Stimulated activated CD8-positive, alpha-beta memory T cell treated with anti-CD3 and anti-CD28 coated beads, Interleukin-12 subunit alpha, Interleukin-12 subunit beta, amount 100 ng/mL, for 4 hours (primary cell): Measurements from ENCODE around the gene HOXD4.

Source experiments
- DNase-seq: peaks from one replicate; pipeline ENCODE4 v3.0.0-alpha.2; 2020; ENCODE audit warnings: low read depth

HOXD4 gene

GRCh38 chr2:176126929-176127773, 24.2 kb upstream of the HOXD4 start:
- peak; percentile 25 for DNase-seq

DNA sequence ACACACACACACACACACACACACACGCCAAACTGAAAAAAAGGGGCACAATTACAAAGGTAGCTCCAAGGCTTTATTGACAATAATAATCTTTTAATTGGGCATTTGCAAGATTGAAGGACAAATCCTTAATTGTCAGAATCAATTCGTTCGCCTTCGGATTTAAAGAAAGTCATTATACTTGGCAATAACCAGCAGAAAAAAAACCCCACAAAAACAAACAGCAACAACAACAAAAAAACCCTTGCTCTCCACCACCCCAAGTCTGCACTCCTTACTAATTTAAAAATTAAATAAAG, 23.6 kb upstream of the HOXD4 start:
- DNase-seq, result no peak

DNA sequence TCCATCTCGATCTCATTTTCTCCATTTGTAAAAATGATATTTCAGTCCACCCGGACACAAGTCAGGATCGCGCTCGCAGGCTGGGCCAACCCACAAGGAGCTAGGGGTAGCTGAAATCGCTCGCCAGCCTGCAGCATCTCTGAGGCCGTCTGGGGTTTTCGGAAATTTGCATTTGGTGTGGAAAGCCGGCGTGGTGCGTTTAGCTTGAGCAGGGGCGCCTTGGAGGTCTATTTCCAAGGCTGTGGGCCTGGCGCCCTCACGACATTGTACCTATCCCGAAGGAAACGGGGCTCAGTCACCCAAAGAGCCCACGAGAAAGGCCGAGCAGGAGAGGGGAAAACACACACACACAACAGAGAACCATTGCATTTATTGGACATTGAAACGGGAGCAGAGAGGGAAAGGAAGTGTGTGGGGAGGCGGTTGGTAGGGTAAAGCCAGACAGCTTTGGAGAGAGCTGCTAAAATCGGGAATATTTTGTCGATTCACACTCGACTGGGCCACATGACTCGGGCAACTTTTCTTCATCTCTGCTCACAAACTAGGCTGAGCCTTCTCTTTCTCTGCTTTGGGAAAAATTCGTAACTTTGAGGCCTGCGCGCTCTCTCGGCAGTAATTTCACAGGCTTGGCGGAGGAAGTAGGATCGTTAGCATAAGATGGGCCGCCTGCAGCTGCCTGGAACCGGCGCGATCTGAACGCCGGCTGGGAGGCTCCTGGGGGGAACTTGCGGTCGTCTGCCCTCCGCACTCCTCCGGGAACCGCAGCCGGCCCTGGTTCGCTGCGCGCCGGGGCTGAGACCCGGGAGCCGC, 23.0 kb upstream of the HOXD4 start:
- no peak for DNase-seq

DNA sequence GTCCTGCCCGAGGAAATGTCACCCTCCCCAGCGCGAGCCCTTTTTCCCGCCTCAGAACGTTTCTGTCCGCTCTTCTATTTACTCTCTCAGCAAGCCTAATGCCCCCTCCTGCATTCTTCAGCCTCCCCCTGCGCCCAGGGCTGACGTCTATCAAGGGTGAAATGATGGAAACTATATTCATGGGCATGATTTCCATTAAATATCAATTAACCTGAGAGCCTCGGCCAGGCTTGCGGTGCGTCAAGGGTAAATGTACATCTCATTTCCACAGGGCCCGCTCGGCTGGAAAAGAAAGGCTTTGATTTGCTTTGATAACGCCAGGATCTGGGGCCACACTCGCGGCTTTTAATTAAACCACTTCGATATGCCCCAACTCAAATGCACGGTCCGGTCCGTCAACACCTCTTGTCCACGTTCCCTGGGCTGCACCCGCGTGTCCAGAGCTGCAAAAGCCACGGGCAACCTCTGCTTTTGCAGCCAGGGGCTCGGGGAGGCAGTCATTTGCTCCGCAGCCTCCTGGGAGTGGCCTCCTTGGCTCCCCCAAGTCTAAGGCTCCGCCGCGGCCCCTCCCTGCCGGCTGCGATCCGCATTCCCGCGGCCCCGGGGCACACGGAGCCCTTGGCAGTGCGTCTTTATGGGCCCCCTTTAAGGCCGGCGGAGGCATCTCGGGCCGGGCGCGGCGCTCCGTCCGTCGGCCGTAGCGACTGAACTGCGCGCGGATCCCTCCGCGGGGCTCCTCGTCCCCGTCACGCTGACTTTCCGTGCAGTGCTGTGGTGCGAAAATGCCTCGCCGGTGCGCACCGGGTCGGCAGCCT, 22.2 kb upstream of the HOXD4 start, which contains the start of gene HOXD8:
Gene HOXD8 (plus strand): TSS at position 724 of the 815 bp plus-strand sequence. CDS start 662 bp downstream, outside the sequence.
- no peak for DNase-seq

DNA sequence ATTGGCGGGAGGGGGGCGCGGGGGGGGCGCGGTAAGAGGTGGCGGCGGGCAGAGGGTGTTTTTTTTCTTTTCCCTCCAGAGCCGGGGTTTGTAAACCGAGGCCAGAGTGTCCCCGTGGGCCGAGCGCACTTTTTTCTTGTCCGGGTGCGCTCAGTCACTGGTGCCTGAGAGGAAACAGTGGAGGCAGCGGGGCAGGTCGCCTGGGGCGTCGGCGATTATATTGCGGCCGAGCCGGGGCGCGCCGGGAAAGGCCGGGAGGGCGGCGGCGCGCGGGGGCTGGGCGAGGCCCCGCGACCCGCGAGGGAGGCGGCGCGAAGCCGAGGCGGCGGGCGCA, 21.6 kb upstream of the HOXD4 start:
- DNase-seq, result no peak

DNA sequence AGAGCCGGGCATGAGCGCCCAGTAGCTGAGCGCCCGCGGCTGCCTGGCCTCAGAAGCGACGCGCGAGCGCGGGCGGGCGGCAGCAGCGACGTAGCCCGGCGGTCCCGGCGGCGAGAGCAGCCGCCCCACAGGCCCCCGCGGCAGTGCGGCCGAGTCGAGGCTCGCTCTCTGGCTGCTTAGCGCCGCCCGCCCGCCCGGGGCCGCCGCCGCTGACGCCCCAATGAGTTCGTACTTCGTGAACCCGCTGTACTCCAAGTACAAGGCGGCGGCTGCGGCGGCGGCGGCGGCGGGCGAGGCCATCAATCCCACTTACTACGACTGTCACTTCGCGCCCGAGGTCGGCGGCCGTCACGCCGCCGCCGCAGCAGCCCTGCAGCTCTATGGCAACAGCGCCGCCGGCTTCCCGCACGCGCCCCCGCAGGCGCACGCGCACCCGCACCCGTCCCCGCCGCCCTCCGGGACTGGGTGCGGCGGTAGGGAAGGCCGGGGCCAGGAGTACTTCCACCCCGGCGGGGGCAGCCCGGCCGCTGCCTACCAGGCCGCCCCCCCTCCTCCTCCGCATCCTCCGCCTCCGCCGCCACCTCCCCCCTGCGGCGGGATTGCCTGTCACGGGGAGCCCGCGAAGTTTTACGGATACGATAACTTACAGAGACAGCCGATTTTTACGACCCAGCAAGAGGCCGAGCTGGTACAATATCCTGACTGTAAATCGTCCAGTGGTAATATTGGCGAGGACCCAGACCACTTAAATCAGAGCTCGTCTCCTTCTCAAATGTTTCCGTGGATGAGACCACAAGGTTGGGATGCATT, 21.0 kb upstream of the HOXD4 start:
- DNase-seq, result no peak

DNA sequence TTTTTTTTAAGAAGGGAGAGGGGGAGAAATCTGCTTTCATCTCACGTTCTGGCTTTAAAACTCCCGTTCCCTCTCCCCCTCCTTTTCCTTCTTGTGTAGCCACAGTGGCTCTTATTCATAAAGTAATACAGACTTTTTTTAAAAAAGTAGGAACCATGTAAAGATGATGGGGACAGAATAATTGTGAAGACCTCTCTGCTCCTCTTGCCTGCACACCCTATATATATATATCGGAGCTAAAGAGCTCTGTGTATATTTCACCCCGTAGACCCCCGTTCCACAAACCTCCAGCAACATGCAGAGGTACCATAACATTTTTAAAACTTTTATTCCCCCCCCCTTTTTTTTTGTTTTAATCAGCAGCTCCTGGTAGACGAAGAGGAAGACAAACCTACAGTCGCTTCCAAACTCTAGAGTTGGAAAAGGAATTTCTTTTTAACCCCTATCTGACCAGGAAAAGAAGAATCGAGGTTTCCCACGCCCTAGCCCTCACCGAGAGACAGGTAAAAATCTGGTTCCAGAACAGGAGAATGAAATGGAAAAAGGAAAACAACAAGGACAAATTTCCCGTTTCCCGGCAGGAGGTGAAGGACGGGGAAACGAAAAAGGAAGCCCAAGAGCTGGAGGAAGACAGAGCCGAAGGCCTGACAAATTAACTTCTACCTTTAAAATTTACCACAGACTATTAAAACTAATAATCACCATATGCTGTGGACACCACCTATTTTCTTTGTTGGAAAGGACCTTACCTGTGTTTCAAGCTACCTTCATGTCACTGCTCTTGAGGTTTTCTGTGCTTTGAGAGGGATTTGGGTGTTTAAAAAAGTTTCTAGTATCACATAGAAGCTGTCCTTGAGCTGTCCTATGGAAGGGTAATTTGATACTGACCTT, 20.1 kb upstream of the HOXD4 start:
- no peak for DNase-seq

DNA sequence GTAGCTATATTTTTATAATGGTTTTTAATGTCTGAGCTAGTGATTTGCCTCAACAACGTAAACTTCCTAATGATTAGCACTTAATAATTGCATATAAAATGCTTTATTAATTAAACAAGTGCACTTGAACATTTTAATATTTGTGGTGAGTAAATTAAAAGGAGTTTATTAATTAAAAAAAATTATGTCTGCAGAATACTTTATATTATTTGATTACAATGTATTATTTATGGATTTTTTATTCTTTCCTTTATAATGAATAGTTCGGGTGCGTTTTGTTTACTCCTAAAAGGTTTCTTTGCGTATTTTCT, 19.5 kb upstream of the HOXD4 start:
- no peak for DNase-seq

GRCh38 chr2:176132205-176133171, 18.9 kb upstream of the HOXD4 start:
- no peak for DNase-seq

DNA sequence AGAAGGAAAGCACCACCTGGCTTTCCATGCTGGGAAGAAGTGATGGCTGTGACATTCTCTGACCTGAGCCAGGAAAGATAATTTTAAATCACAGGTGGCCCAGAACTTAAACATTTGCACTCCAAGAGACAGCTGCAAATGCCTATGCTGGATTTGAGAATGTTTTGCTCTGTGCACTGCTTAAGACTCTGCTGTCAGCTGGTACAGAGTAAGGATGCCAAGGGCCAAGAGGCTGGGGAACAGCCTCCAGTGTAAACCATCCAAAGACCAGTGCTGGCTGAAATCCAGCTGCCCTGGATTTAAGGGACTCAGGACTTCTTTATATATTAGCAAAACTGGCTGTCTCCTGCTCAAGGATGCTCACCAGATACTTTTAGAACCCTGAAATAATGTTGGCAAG, 18.0 kb upstream of the HOXD4 start:
- DNase-seq, result no peak

DNA sequence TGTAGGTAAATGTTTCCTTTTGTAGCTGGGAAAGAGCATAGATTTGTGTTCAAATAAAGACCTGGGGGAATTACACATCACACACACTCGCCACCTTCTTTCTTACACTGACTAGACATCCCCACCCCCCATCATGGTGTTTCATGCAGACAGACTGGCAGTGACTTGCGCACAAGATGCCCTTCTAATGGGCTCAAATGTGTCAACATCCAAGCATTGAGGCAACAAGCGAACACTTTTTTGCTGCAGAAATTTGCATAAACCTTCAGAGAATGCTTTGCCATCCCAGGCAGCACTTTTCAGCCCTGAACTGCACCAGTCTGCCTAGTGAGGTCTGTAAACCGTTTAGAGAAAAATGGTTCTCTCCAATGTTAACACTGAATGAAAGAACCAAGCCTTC, 17.3 kb upstream of the HOXD4 start:
- DNase-seq, result no peak

- no peak for DNase-seq
These were observed 16.3 kb upstream of the HOXD4 start for GRCh38 chr2:176135035-176135440.

- no peak for DNase-seq
These were observed 14.7 kb upstream of the HOXD4 start for GRCh38 chr2:176136374-176137251.

- no peak for DNase-seq
These were observed 14.1 kb upstream of the HOXD4 start for GRCh38 chr2:176137252-176137580.

- no peak for DNase-seq
These were observed 13.4 kb upstream of the HOXD4 start for GRCh38 chr2:176137906-176138305.

GRCh38 chr2:176138526-176138922, 12.8 kb upstream of the HOXD4 start:
- DNase-seq, result no peak

DNA sequence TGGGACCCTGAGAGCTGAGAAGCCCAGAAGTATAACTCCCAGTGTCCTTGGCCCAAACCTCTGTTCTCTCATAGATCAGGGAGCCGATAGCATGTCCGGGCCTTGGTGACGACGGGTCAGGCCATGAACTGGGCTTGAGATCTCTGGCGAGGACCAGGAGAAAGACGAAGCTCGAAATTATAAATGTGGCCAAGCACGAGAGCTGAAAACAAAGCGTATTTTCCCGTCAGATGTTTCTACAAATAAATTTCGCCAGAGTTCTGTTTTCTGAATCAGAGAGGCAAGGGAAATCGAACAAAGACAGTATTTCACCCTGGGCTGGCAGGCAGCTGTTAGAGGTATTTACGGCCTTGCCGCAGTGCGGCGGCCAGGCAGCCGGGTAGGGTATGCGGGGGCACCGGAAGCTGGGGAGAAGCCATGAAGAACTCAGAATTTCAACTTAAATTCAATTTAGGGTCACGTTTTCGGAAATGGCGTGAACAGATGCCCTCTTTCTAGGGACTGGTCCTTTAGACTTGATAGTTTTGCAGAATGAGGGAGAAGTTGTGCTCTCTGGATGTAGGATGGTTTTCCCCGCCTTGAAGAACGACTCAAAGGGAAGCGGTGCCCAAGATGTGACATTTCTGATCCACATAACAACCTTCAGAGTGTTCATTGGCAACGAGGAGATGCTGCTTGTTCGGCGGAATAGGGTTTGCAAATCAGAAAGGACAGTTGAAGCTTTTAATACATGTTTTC, 12.3 kb upstream of the HOXD4 start:
- no peak for DNase-seq
